CD4-positive, alpha-beta T cell treated with Interleukin-21 for 1 hour (primary cell): ENCODE data around the gene SYNE1.
A peak's percentile ranks its signal among the peaks of the same experiment; 100 is the strongest.

Source experiments
- DNase-seq: peaks from one replicate; pipeline ENCODE4 v3.0.0-alpha.2; 2020

SYNE1 gene

DNA sequence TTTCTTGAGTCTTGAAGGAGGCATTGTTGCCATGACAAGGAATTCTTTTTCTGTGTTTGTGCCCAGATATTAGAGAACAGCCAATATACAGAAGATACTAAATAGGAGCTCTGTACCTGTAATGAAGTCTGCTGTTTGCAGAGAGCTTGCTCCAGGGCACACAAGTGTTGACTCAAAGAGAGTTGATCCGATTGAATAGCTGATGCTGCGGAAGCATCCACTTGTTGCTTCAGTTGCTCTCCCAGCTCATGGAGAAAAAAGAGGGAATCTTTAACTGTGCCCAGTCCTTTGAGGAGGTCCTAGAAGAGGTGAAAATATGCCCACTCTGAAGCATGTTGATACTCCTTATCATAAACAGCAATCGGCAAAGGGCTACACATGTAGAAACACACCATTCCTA is 418.3 kb downstream of the SYNE1 start:
- no peak for DNase-seq

DNA sequence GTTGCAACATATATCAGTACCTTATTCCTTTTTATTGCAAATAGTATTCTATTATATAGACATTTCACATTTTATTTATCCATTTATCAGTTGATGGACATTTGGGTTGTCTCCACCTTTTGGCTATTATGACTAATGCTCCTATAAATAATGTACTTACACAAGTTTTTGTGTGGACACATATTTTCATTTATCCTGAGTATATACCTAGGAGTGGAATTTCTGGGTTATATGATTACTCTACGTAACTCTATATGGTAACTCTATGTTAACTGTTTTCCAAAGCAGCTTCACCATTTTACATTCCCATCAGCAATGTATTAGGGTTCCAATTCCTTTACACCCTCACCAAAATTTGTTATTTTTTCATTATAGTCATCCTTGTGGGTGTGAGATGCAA is 424.7 kb downstream of the SYNE1 start:
- no peak for DNase-seq

DNA sequence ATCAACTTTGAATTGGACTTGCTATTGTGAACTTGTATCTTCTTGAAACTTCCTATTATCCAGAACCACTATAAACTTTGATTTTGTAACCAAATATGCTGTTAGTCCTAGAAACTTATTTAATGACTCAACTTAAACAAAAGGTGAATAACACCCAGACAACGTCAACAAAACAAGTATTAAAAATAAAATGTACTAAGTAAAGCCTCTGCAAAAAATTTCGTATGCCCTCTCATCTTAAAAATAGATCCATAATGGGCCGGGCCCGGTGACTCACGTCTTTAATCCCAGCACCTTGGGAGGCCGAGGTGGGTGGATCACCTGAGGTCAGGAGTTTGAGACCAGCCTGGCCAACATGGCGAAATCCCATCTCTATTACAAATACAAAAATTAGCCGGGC is 428.0 kb downstream of the SYNE1 start:
- no peak for DNase-seq

DNA sequence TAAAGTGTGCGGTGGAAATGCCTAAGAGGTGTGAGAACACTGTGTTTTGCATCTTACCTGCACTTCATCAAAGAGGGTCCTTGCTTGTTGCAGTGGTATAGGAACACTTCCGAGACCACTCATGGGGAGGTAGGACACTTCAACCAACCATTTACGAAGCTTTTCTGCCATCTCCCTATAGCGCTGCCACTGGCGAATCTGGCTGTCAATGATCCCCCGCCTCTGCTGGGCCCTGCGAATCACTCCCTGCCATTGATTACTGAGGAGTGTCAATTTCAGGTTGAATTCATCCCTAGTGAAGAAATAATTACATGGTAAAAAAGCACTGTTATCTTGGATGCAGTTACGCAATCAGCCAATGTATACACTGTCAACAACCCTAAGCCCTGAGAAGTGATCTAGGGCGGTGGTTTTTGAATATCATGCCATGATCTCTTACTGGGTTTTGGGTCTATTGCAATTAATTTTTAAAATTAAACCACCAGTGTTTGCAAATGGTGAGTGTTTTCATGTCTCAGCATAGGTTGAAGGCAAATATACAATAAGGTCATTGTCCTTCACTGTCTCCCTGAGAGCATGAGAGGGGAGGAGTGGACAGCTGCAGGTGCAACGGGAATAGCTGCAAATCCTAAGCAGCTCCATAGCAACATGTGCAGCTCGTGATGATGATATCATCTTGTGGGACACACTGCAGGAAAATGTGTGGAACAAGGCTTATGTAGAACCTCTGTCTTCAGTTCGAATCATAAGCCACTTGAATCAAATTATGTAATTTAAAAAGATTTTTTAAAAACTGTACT is 429.0 kb downstream of the SYNE1 start:
- no peak for DNase-seq

DNA sequence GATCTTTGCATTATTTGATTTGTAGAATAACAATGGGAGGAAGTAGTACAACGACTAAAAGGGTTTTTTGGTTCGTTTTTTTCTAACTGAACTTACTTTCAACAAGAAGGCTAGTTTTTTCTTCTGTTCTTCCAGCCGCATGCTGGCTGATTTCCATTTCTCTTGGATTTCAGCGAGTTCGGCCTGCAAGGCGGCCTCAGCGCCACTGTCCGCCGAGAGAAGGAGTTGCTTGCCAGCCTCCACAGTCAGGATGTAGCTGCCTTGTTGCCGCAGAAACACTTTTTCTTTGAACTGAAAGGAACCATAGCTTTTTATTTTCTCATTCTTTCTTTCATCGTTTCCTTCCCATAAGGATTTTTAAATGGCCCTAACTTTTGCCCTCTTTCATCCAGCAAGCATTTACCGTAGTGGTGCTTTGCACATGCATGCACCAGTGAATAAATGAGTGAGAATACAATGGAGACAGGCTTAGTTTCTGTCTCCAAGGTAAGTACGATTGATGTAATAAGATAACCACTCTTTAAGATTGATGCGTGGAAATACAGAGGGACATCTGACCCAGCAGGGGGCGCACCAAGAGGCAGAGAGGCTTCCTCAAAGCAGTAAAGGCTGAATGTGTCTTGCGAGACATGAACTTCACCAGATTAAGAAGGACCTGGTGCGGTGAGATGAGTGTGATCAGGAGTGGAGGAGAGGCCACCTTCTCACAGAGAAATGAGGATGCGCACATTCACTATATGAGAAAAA is 430.9 kb downstream of the SYNE1 start:
- DNase-seq: peak; percentile 45

DNA sequence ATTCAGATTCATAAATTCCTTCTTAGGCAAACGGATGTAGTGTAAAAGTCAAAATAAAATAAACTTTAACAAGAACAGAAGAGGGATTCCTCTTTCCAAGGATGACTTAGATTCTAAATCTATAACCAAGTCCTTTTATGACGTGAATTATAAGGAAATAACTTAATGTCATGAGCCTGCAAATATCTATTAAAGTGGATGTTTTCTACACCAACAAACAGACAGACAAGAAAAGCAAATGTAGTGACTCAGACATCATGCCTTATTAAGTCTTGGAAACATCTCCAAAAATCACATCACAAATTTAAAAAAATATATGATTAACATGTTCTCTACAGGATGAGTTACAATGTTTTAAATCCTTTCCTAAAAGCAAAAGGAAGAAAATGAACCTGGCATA is 432.6 kb downstream of the SYNE1 start:
- DNase-seq: no peak

DNA sequence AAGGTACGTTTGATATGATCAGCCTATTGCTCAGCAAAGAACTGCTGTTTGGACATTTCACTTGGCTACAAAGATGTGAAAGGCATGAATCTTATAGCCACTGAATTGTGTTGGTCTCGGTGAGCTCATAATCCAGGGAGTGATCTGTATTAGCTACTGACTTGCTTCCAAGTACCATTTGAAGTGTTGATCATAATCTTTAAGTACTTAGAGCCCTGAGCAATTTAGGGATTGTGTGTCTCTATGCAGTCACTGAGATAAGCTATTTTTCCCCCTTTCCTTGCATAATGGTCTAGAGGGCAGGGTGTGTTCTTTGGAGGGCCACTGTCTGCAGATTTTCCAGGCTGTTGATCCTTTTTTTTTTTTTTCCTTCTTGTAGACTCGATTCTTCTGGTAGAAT is 436.0 kb downstream of the SYNE1 start:
- DNase-seq: no peak

DNA sequence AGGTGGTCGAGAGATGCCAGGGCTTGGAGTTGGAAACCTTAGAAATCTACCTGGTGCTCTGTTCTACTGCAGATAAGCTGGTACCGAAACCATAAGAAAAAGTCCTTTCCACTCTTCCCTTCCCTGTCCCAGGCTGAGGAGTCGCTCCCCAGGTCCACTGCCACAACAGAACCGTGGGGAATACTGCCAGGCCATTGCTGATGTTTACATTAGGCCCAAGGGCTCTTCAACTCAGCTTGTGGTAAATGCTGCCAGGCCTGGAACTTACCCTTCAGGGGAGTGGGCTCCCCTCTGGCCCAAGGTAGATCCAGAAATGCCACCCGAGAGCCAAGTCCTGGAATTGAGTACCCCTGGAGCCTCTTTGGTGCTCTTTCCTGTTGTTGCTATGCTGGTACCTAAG is 441.3 kb downstream of the SYNE1 start:
- DNase-seq: no peak

DNA sequence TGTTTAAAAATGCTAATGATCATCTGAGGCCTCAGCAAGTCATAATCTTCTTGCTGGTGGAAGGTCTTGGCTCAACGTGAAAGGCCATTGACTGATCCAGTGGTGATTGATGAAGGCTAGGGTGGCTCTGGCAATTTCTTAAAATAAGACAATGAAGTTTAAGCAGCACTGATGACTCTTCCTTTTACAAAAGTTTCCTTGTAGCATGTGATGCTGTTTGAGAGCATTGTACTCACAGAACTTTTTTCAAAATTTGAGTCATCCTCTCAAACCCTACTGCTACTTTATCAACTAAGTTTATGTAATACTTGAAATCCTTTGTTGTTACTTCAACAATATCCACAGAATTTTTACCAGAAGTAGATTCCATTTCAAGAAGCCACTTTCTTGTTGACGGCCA is 447.4 kb downstream of the SYNE1 start:
- DNase-seq: no peak

DNA sequence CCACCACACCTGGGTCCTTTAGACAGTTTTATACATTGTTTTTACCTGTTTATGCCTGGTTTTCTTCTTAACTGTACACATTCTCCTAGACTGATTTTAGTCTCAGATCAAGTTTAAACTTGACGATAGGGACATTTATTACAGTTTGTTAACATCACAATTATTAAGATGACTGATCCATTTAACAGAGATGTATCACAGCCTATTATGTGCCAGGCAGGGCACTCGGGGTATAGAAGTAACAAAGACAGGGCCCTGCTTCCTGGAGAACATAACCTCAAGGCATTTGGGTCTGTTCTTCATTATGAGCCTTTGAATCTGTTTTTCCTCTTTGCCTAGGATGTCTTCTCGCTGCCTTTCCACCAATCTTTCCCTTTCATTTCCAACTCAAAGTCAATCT is 449.2 kb downstream of the SYNE1 start:
- DNase-seq: no peak

DNA sequence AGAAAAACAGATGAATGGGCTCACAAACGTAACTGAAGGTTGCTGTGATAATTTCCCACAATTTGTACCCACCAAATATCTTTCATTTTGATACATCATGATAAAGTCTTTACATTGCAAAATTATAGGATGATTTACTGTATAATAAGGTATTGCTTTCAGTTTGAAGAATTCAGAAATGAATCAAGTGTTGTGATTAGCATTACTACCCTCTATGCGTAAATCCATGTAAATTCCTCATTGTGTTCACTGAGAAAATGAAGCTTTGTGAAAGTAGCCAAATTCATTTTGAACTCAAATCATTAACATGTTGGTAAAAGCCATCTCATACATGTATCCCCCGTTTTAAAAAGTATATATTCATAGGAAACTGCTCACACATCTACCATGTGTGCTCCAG is 450.3 kb downstream of the SYNE1 start:
- DNase-seq: no peak

DNA sequence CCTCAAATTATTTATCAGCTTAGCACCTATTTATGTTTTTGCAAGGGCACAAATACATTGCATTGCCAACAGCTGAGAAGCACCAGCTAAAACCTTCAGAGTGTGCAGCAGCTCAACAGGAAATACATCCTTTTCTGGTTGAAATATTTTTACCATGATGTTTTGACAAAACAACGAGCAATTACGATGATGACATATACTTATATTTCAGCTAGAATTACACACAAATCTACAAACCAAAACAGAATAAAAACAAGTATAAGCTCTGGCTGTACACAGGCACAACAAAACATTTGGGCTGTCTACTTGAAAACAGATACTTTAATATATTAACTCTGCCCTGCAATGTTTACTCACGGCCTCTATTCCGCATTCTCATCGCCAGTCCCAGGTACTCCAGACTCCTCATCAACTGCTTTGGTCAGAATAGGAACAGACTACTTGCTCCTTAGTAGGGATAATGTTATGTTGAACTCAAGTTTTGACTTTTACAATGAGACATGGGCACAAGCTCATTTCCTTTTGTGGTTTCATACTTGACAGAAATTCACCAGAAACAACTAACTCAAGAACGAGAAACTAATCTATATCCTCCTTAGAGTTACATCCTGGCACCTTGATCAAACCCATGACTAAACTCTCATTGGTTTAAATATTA is 452.1 kb downstream of the SYNE1 start:
- DNase-seq: peak; percentile 53

DNA sequence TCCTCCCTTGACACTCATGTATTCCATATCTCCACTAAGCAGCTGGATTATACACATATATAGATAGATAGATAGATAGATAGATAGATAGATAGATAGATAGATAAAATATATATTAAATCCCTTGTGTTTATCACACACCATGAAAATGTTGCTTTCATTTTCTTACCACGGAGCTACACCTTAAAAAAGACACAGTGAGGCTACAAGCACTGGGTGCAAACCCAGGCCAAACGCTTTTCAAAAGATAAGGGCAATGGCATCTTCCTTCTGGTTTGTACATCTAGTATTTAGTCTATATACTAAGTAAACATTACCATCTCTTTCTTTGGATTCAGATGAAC is 452.6 kb downstream of the SYNE1 start:
- no peak for DNase-seq

DNA sequence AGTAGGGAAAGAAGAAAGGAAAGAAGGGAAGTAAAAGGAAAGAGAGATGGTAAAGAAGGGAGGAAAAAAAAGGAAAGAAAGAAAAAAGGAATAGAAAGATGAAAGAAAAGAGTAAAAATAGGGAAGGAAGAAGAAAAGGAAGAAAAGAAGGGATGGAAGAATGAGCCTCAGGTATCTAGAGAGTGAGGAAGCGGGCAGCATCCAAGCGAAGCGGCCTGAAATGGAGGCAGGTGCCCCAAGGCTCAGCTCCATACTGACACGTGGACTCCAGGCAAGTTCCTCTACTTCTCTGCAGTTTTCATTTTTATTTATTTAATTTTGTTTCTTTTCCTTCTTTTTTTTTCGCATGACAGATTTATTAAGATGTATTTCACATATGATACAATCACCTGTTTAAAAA is 456.6 kb downstream of the SYNE1 start:
- DNase-seq: no peak

DNA sequence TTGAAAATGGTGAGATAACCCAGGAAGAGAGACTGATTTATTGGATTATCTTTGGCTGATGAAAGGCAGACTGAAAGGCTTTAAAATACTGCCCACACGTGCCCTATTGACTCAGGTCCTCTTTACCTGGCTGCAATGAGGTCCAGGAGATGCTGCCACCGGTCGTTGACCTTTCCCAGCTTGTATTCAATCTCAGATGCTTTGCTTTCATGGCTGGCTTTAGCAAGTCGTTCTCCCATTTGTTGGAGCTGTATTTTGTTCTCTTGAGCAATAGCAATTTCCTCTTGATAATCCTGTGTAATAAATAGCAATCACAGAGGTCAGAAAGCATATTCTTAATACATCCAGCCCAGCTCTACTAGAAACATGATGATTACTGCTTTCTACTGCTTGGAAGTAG is 460.9 kb downstream of the SYNE1 start:
- DNase-seq: no peak

DNA sequence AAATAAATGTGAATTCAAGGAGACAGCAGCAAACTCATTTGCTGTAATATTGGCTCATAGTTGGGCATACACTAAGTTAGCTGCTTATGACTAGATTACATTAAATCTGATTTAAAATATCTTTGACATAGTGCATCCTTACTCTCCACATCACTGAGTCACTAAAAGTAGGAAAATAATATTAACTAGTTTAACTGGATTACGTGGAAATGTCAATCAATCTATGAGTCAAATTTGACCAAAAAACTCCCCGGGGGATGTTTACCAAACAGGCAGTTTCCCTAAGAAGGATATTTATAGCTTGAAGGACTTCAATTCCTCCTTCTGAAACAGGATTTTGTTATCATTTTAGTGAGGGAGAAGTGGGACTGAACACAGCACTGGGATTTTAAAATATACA is 463.2 kb downstream of the SYNE1 start:
- no peak for DNase-seq

DNA sequence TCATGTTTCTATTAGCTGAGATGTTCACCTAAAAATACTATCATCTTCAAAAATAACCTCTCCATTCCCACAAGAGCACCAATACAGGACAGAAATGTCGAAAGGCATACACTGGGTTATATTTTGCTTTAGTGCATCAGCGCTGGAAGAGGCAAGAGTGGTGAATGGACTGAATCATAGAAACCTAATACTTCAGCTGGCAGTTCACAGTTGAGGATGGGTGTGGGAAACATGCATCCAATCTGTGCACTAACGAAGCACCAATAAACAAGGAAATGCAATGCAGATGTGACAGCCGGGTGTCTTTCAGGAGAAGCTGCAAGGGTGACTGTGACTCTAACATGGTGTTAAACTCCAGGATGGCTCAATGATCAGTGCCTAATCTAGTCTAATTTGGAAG is 463.8 kb downstream of the SYNE1 start:
- DNase-seq: no peak

DNA sequence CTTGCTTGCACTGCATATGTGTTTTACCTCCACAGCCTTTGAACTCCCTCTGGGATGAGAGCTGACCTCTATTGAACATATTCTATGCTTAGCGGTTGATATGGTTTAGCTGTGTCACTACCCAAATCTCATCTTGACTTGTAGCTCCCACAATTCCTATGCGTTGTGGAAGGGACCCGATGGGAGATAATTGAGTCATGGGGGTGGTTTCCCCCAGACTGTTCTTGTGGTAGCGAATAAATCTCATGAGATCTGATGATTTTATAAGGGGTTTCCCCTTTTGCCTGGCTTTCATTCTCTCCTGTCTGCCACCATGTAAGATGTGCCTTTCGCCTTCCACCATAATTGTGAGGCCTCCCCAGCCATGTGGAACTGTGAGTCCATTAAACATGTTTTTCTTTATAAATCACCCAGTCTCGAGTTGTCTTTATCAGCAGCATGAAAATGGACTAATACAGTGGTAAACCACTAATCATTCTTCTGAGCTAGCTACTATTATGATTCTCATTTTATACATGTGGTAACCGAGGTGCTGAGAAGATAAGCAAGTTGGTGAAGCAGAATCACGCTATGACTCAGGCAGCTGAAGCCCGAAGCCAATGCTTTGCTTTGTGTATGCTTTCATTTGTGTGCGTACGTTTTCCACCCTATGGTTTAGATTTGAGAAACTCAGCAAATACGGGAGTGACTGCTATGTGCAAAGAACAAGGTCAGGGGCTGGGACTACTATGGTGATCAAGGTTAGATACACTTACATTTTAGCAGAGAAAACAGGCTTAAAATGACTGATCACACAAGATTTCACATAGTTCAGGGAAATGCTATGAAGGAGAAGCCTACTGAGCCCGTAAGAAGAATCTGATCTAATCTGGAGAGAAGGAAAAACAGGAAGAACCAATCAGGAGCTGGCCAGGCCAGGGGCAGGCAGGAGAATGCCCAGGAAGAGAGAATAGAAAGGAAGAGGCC is 466.2 kb downstream of the SYNE1 start:
- DNase-seq: peak; percentile 66

DNA sequence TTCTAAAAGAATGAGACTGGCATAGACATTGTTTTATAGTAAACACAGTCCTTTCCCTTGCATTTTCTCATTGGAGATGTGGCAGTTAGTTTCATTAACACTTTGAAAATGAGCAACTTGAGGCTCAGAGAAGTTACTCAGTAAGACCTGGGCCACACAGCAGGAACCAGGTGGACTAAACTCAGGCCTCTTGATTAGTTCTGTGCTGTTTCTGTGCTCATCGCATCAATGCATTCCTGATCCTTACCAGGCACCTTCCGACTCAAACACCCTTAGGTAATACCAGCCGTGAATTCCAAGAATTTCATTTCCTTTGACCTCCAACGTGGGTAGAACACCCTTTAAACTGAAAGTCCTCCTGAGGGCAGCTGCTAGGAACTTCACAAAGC is 466.9 kb downstream of the SYNE1 start:
- DNase-seq: no peak

DNA sequence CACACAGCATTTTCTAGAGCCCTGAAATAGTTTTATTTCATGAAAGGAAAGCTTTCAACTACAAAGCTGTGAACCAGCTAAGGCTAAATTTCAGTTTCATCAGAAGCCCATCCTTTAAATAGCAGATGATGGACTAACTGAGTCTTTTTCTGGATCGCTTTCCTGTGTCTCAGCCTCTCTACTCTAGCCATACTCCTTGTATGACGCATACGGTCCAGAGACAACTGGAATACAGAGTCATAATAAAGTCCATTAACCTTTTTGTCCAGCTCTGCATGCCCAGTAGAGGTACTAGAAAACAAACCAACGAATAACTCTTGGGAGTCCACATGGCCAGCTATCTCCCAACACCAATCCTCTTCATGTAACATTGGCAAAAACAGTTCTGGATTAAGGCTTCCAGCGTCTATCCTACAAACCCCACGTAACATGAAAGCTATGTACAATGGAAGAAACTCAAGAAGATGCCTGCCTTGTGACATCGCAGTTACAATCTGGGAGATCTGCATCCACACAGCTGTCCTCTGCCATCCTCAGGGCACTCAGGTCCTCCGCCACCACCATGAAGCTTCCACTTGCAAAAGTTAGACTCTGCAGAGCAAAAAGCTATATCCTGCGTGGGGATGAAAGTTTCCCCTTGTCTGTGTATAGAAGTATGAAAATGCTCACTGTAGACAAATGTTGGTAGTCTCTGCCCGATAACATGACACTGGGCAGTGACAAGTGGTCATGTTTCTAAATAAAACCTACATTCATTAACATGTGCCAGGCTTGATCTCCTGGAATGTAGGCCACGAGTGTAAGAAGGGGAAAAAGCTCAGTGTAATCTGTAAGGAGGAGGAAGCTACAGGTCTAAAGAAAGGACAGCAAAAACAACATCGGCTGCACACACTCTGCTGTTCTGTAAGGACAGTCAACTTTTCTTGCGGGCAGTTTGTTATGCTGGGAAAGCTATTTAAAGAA is 469.2 kb downstream of the SYNE1 start:
- DNase-seq: no peak

DNA sequence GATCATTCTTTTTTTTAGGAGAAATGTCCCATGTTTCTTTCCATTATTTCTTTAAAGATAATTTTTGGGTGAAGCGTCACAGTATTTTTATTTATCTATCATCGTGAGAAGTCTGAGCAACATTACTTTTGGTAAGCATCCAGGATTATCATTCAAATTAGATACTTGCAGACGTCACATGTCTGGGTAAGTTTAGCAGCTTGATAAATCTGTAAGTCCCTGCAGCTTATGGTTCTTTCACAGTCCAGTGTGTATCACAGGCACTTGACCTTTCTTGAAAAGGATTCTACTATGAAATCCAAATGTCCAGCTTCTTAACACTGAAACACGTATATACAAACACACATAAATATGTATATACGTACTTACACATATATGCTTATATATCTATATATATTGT is 470.3 kb downstream of the SYNE1 start:
- DNase-seq: no peak

DNA sequence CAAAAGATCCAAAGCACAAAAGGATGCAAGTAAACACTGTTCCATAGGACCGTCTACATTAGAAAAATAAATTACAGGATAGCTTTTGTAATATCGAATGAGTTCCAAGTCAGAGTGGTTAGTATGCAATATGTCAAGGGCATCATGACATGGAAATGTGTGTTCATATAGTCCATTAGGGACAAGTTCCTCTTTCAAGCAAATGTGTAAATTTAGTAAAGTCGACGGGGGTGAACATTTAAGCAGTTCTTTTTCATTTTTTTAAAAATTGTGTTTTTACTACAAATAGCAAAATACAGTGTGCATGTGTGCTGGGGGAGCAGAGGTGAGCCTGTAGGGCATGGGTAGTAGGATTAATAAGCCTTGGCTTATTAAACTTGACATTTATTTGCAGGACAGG is 470.7 kb downstream of the SYNE1 start:
- no peak for DNase-seq
